GM11168 (cell line): ENCODE results near the gene SDF4.

Source experiments
- in situ Hi-C: fragments of 300-500 bp; cut with MboI; formaldehyde crosslinking; loops from one replicate; pipeline ENCODE4 v1.12.0; 2022; ENCODE audit warnings: low sequenced_read_pairs; ENCODE audit not compliant: unreplicated experiment

SDF4 gene

GRCh38 chr1:1232796-1233566 lies 1.2 kb upstream of the SDF4 start:
- in situ Hi-C loops = no loop called here

GRCh38 chr1:1232208-1232795 lies 501 bp upstream of the SDF4 start, which contains the start of gene B3GALT6:
B3GALT6 (plus strand) TSS chr1:1232237; CDS start chr1:1232279, 42 bp downstream.
- in situ Hi-C loops = no loop called here

GRCh38 chr1:1230656-1231399 lies 973 bp downstream of the SDF4 start:
- in situ Hi-C loops = no loop called here

- in situ Hi-C loops = no loop called here
Measured at GRCh38 chr1:1229770-1230169, 2.0 kb downstream of the SDF4 start.

- in situ Hi-C loops = no loop called here
Measured at GRCh38 chr1:1228596-1229321, 3.0 kb downstream of the SDF4 start.

GRCh38 chr1:1228187-1228586 lies 3.6 kb downstream of the SDF4 start:
- in situ Hi-C loops = no loop called here

GRCh38 chr1:1227386-1227785 lies 4.4 kb downstream of the SDF4 start:
- in situ Hi-C loops = no loop called here

GRCh38 chr1:1226566-1227362 lies 5.0 kb downstream of the SDF4 start:
- in situ Hi-C loops = no loop called here

- in situ Hi-C loops = no loop called here
Measured at GRCh38 chr1:1225913-1226312, 5.9 kb downstream of the SDF4 start.

- in situ Hi-C loops = no loop called here
Measured at GRCh38 chr1:1225238-1225845, 6.5 kb downstream of the SDF4 start.

GRCh38 chr1:1223891-1224290 lies 7.9 kb downstream of the SDF4 start:
- in situ Hi-C loops = no loop called here

GRCh38 chr1:1223321-1223720 lies 8.5 kb downstream of the SDF4 start:
- in situ Hi-C loops = no loop called here

GRCh38 chr1:1222575-1223225 lies 9.1 kb downstream of the SDF4 start:
- in situ Hi-C loops = no loop called here

- in situ Hi-C loops = no loop called here
Measured at GRCh38 chr1:1221887-1222574, 9.8 kb downstream of the SDF4 start.

- in situ Hi-C loops = no loop called here
Measured at GRCh38 chr1:1220197-1220596, 11.6 kb downstream of the SDF4 start.

- in situ Hi-C loops = no loop called here
Measured at GRCh38 chr1:1219341-1219740, 12.5 kb downstream of the SDF4 start.

GRCh38 chr1:1218524-1219200 lies 13.1 kb downstream of the SDF4 start:
- in situ Hi-C loops = no loop called here
